ENCODE measurements around the gene WDR54.
"Not testable (repeated sequence)": the region's sequence is repeated elsewhere in the genome, so short reads cannot be mapped to it uniquely, and the experiment has no call there.

Gene WDR54

GRCh38 chr2:74429487-74430451 lies 8.2 kb downstream of the WDR54 start:
- no peak for DNase-seq (ENCODE audit: low read depth)

GRCh38 chr2:74430502-74430901 lies 9.0 kb downstream of the WDR54 start:
- no peak for DNase-seq (ENCODE audit: low read depth)

- no peak for DNase-seq (ENCODE audit: low read depth)
Observed at GRCh38 chr2:74436111-74436805, 14.7 kb downstream of the WDR54 start.

- no peak for DNase-seq (ENCODE audit: low read depth)
Observed at GRCh38 chr2:74436848-74437695, 15.5 kb downstream of the WDR54 start.

GRCh38 chr2:74438248-74438647 lies 16.7 kb downstream of the WDR54 start:
- no peak for DNase-seq (ENCODE audit: low read depth)

- DNase-seq (ENCODE audit: low read depth): no peak
Observed at GRCh38 chr2:74439373-74439772, 17.8 kb downstream of the WDR54 start.

DNA sequence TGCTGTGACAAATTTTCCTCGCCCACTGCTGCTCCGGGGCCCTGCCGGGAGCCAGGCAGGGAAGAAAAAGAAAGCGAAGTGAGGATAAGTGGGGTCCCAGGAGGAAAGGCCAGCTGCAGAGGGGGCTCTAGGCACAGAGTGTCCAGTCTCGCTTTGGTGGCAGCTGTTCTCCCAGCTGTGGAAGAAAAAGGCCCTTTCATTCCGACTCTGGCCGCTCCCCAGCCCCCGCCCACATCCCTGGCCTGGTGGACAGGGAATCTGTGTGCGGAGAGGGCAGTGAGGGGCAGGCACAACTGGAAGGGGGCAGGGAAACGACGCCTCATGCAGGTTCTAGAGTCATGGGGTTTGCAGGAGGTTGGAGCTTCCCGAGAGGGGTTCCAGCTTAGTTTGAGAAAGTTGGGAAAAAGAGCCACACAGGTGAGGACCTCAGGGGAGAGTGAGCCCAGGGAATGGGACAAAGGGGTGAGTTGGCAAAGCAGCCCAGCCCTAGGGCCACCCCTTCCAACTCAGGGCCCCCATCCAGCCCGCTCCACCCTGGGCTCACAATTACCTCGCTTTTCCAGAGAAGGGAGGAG lies 18.4 kb downstream of the WDR54 start:
- DNase-seq (ENCODE audit: low read depth): no peak

GRCh38 chr2:74440378-74441169 lies 19.0 kb downstream of the WDR54 start:
- no peak for DNase-seq (ENCODE audit: low read depth)

DNA sequence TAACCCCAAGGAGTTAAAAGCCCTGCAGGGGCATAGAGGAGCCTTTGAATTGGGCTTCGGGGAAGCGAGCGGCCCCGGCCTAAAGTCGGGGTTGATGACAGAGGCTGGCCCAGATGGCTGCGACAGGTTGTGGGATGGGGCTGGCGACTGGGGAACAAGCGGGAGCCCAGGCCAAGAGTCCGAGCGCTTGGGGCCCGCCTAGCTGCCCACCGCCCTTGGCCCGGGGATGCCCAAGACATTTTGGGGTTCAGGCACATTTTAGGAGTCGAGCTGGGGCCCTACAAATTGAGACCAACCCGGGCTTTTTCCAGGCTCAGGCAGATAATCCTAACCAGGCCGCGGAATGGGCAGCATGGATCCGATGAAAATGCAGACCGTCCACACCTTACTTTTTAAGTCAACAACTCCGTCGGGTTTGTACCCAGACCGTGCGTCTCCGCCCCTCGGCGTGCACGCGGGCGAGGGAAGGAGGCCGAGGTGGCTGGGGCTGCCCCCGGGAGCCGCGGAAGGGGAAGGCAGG lies 19.7 kb downstream of the WDR54 start:
- no peak for DNase-seq (ENCODE audit: low read depth)

- DNase-seq (ENCODE audit: low read depth): no peak
Observed at GRCh38 chr2:74441690-74442482, 20.4 kb downstream of the WDR54 start, which contains the start of gene RTKN. Gene RTKN, minus strand, starts transcription at chr2:74441937. Its CDS starts 121 bp downstream, at chr2:74441816.

DNA sequence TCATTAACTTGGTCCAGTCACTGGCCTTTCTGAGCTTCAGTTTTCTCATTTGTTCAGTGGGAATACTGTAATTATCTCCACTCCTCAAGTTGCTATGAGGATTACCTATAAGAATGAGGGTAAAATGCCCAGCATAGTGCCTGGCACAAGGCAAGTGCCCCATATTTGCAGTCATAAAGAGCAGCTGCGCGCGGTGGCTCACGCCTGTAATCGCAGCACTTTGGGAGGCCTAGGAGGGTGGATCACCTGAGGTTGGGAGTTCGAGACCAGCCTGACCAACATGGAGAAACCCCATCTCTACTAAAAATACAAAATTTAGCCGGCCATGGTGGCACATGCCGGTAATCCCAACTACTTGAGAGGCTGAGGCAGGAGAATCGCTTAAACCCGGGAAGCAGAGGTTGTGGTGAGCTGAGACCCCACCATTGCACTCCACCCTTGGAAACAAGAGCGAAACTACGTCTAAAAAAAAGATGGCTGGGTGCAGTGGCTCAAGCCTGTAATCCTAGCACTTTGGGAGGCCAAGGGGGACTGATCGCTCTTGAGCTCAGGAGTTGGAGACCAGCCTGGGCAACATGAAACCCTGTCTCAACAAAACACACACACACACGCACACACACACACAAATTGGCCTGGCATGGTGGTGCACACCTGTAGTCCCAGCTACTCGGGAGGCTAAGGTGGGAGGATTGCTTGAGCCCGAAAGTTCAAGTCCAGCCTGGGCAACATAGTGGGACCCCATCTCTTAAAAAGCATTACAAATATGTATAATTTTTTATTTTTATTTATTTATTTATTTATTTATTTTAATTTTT lies 21.2 kb downstream of the WDR54 start:
- not testable (repeated sequence) for DNase-seq (ENCODE audit: low read depth)

- DNase-seq (ENCODE audit: low read depth): no peak
Observed at GRCh38 chr2:74444498-74445318, 23.2 kb downstream of the WDR54 start.

DNA sequence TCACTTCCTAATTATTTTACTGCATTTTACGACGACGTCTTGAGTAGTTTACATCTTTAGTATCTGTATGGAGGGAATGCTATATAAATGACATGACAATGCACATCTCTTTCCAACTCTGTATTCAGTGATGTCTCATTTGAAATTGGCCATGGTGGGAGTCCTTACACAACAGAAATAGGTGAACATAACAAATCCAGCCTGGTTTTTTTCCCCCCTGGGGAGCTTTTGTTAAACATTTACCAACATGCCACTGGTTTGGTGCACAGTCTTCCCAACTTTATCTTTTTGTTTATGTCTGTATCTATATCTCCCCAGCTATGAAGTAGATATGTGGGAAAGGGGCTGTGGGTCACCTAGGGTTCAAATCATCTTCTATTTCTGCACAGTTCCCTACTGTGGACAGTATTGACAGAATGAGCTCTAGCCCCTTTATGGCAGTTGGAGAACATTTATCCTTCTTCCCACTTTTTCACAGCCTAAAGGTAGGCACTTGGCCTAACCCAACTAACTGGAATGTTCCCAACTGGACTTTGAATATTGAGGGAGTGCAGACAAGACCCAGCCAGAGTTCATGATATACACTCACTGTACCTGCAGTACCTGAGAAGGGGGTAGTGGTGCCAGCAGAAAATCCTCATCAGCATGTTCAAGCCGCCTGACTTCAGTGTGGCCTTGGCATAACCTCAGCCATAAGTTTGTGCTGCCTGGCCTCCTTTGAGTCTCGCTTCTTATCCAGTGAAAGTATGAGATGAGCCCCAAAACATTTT lies 25.9 kb downstream of the WDR54 start:
- DNase-seq (ENCODE audit: low read depth): no peak

DNA sequence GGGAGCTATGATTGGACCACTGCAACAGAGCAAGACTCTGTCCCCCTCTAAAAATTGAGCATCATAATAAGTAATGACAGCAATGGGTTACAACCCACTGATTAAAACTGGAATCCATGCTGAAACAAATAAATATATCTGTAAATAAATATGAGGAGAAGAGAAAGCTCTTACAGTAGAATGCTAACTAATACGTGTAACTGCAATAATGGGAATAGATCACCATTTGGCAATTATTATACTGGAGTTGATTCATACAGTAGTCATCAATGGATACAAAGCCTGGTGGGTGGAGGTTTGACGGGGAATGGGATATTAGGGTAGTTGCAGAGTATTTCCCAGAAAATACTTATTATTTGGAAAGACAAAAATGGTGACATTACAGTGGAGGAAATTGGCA lies 27.2 kb downstream of the WDR54 start:
- no peak for DNase-seq (ENCODE audit: low read depth)

GRCh38 chr2:74450570-74451190 lies 29.1 kb downstream of the WDR54 start:
- DNase-seq (ENCODE audit: low read depth): no peak

DNA sequence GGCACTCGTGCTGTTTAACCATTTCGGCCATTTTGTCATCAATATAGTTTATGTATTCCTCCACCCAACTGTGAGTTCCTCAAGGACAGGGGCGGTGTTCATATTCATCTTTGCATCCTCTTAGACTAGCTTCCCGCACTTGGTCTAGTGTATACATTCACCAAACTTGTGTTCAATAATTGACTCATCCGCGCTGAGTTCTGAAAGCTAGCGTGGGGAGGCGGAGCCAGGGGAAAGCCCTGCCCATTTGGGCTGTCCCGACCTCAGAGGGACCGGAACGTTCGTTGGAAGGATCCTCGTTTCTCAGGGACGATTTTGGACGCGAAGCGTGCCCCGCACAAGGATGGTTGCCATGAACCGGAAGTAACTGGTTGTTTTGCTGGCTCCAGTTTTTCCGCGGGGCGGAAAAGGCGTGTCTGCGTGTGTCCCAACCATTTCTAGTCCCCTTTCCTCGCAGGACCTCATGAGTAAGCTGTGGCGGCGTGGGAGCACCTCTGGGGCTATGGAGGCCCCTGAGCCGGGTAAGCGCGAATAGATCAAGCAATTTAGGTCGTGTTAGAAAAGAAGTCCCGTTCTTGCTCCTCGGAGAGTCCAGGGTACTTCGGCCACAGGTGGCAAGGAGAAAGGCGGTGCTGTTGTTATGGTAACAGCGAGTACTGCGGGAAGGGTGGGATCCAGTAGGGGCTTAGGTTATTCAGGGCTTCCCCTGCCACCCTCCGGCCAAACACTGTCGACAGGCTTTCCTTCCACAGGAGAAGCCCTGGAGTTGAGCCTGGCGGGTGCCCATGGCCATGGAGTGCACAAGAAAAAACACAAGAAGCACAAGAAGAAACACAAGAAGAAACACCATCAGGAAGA lies 33.4 kb downstream of the WDR54 start, which contains the start of gene INO80B:
TSS of gene INO80B (plus strand) at position 434 of the 858 bp plus-strand sequence. CDS start at position 464, 30 bp downstream.
- peak; percentile 94 for DNase-seq (ENCODE audit: low read depth)
